Stimulated activated CD4-positive, alpha-beta T cell treated with anti-CD3 and anti-CD28 coated beads, Interleukin-12 subunit alpha, Interleukin-12 subunit beta, amount 100 ng/mL, for 48 hours (primary cell): ENCODE results near the gene SKIDA1.
"Not testable (repeated sequence)": the region's sequence is repeated elsewhere in the genome, so short reads cannot be mapped to it uniquely, and the experiment has no call there.

Source experiments
- DNase-seq, 3 donors: peaks; one replicate each; pipeline ENCODE4 v3.0.0-alpha.2; 2020; ENCODE audit warnings: low read depth in 2 of 3, low spot score in 1 of 3

SKIDA1 gene

DNA sequence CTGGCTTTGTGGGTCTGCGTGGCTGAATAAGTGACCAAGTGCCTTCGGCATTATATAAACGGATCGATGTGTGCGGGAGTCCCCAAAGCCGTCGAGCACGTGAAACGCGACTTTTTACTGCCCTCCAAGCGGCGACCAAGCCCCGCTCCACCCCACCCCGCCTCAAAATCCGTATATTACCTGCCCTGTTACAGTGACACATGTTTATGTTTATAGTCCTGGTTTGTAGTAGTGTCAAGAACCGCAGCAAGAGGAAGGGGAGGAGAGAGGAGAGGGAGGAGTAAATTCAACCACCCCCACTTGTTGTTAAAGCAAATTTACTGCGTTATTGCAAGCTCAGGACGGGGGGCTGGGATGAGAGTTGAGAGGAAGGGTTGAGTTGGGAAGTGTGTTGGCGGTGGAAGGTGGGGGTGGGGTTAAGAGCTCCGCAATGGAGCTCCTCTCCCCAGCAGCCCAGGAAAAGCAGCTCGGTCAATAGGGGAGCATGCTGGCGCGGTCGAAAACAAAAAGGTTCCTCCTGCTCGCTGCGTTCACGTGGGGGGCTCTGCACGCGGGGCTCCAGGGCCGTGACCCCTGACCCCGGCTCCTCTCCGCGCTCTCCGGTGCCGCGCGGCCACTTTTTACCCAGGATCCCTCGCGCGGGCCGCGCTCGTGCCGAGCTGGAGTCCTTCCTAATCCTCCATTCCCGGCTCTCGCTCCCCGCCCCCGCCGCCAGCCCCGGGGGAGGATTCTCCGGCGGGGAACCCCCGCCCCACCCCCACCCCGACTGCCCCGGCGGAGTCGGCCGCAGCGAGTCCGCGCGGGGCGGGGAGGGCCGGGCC lies at the start of gene SKIDA1:
TSS of gene SKIDA1 (minus strand) at position 316 of the 821 bp plus-strand sequence. CDS start 7,860 bp downstream, outside the sequence.
- DNase-seq: peak in 1 of 3 donors; percentile 66

DNA sequence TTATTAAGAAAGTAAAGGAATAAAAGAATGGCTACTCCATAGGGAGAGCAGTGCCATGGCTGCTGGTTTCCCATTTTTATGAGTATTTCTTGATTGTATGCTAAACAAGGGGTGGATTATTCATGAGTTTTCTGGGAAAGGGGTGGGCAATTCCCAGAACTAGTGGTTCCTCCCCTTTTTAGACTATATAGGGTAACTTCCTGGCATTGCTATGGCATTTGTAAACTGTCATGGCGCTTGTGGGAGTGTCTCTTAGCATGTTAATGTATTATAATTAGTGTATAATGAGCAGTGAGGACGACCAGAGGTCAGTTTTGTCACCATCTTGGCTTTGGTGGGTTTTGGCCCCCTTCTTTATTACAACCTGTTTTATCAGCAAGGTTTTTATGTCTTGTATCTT lies 49.0 kb upstream of the SKIDA1 start:
- DNase-seq: not testable (repeated sequence)

DNA sequence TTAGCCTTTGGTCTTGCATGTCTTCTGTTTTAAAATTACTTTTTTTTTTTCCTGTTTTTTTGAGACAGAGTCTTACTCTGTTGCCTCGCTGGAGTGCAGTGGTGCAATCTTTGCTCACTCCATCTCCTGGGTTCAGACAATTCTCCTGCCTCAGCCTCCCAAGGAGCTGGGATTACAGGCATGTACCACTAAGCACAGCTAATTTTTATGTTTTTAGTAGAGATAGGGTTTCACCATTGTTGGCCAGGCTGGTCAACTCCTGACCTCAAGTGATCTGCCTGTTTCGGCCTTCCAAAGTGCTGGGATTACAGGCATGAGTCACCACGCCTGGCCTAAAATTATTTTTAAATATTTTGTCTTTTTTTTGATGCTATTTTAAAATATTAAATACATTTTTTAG lies 47.1 kb upstream of the SKIDA1 start:
- no peak for DNase-seq

DNA sequence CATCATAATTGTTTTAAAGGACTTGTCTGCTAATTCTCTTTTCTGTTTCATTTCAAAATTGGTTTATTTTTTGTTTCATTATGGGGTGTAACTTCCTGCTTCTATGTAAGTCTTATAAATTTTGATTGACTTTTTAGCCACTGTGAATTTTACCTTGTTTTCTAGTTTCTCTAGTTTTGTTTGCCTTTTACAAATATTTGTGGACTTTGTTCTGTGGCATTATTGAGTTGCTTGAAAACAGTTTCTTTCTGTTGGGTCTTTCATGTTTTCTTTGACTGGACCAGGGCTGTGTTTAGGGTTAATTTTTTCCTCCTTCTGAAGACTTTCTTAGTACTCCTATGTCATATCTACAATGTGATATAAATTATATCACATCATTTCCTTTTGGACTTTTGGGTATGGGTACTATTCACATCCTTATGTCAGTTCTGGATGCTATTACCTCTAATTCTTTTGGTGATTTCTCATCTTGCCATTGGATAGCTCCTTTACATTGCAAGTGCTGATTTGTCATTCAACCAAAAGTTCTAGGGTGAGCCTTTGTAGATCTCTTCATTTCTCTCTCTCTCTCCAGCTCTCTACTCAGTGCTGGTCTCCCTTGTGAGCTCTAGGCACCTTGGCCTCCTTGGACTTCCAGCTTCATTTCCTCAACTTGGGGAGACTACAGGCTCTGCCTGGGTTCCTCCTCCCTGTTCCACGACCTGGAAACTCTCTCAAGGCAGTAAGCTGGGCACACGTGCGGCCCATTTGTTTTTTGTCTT lies 45.5 kb upstream of the SKIDA1 start:
- no peak for DNase-seq

DNA sequence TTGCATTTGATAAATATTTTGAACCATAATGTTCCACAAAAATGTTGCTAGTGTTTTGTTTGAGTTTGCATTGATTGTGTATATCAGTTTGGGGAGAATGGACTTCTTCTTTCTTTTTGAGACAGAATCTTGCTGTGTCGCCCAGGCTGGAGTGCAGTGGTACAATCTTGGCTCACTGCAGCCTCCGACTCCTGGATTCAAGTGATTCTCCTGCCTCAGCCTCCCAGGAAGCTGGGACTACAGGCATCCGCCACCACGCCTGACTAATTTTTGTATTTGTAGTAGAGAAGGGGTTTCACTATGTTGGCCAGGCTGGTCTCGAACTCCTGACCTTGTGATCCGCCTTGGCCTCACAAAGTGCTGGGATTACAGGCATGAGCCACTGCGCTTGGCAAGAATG lies 33.5 kb upstream of the SKIDA1 start:
- DNase-seq: not testable (repeated sequence)

DNA sequence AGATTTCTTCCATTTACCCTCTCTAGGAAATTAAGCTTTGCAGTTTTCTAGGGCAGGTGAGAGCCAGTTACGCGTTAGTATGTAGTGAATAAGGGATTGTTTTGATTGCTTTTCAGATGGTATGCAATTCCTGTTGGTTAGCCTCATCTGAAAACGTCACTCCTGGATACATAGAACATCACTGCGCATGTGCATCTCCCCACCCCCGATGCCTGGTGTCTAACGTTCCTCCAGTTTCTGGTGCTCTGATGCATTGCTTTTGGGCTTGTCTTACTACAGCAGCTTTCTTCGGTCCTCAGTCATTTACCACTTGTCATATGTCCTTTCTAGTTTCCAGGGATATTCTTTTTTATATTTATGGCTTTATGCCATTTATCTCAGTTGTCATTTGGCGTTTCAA lies 31.0 kb upstream of the SKIDA1 start:
- DNase-seq: no peak

DNA sequence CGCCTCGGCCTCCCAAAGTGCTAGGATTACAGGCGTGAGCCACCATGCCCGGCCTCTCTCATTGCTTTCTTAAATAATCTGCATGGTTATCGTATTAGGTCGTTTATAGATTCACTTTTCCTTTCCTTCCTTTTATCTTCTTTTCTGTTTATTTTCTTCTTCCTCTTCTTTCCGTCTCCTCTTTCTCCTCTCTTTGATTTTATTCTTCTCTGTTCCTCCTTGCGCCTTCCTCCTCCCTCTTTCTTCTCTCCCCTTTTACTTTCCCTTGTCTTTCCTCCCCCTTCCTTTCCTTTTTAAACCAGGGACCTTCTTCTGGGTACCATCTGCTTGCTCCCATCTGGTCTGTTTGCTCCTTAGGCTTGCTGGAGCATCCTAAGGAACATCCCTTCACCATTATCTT lies 27.2 kb upstream of the SKIDA1 start:
- no peak for DNase-seq

DNA sequence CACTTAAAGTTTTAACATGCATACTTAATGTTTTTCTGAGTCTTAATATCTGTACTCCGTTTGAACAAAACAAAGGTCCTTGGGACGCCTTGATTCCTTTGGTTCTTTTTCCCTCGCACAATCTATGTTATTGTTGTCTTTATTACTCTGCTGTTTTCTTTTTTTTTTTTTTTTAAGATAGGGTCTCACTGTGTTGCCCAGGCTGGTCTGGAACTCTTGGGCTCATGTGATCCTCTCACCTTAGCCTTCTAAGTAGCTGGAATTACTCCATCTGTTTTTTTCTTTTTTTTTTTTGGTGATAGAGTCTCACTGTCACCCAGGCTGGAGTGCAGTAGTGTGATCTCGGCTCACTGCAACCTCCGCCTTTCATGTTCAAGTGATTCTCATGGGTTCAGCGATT lies 21.8 kb upstream of the SKIDA1 start:
- no peak for DNase-seq

DNA sequence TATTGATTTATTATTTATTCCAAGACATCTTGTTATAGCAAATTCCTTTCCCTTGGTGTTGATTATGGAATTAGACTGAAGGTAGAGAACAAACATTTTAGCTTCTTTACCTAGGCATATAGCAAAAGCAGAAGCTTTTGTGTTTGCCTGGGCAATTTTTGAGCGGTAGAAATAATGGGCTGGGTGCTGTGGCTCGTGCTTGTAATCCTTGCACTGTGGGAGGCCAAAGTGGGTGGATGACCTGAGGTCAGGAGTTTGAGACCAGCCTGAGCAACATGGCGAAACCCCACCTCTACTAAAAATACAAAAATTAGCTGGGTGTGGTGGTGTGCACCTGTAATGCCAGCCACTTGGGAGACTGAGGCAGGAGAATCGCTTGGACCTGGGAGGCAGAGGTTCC lies 15.2 kb upstream of the SKIDA1 start:
- not testable (repeated sequence) for DNase-seq

DNA sequence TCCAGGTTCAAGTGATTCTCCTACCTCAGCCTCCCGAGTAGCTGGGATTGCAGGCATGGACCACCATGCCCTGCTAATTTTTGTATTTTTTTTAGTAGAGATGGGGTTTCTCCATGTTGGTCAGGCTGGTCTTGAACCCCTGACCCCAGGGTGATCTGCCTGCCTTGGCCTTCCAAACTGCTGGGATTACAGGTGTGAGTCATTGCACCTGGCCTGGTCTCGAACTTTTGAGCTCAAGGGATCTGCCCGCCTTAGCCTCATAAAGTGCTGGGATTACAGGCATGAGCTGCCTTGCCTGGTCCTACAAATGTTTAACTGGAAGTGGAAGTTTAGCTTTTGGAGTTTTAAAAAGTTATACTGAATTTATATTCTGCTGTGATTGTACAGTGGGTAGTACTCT lies 11.4 kb upstream of the SKIDA1 start:
- DNase-seq: no peak

DNA sequence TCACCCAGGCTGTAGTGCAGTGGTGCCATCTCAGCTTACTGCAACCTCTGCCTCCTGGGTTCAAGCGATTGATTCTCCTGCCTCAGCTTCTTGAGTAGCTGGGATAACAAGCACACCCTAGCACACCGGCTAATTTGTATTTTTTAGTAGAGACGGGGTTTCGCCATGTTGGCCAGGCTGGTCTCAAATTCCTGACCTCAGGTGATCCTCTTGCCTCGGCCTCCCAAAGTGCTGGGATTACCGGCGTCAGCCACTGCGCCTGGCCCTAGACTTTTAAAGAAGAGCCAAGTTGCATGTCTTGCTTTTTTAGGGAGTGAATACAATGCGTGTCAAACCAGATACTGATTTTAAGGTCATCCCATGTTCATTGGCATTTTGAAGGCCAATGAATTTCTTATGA lies 10.5 kb upstream of the SKIDA1 start:
- not testable (repeated sequence) for DNase-seq

DNA sequence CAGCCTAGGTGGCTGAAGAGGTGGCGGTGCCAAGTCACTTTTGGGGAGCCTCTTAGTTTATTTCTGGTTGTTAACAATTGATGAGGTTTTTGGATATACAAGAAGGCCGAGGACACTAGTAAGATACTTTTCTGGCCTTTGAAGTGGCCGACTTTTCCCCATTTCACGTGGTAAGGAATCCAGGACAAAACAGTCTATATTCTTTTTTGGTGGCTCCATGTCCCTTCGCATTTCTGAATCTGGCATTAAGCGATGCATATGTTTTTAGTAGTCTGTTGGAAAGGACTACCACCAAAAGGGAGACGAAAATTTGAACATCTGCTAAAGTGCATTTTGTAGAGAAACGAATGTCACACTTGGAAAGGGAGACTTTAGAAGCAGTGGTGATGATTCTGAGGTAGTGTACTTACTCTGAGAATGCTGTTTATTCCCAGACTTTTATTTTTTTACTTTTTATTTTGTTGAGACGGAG lies 10.0 kb upstream of the SKIDA1 start:
- DNase-seq: no peak

DNA sequence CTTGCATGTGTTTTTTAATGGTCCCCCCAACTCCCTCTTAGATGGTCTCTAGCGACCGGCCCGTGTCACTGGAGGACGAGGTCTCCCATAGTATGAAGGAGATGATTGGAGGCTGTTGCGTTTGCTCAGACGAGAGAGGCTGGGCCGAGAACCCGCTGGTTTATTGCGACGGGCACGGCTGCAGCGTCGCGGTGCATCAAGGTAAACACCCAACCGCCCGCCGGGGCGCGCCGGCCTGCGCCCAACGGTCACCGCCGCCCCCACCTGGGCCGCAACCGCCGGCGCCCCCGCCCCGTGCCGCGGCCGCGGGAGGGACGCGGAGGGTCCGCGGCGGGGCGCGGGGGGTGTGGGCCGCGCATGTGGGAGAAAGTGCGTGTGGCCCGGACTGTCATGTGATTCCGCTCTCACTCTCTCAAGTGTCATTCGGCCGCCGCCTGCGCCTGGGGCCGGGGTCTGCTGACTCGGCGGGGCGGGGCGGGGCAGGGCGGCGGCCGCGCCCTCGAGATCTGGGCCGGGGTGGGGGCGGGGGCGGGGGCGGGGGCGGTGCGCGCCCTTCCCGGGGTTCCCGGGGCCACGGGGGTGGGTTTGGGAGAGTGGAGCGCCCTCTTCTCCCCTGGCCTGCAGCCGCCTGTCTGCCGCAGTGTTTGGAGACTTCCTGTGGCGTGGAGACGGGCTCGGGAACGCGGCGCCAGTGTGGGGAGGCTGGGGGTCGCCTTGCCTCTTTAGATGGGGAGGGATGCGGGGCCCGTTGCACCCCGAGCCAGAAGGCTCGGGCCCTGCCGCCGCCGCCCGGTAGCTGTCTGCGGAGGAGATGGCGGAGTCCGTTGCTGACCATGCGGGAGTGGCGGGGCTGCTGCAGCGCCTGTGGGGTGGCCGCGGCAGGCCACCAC lies 9.4 kb upstream of the SKIDA1 start:
- DNase-seq: no peak

DNA sequence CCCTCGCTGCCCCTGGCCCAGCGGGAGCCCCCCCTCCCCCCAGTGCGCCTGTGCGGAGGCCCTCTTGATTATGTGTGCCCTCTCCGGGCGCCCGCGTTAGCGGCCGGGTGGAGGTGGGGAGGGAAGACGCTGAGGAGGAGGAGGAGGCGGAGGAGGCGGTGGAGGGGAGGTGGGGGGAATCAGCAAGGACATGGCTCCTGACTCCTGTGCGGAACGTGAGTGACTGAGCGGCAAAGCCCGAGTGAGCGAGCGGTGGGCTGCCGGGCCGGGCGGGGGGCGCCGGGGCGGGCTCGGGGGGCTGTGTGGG lies 8.8 kb upstream of the SKIDA1 start:
- DNase-seq: no peak

DNA sequence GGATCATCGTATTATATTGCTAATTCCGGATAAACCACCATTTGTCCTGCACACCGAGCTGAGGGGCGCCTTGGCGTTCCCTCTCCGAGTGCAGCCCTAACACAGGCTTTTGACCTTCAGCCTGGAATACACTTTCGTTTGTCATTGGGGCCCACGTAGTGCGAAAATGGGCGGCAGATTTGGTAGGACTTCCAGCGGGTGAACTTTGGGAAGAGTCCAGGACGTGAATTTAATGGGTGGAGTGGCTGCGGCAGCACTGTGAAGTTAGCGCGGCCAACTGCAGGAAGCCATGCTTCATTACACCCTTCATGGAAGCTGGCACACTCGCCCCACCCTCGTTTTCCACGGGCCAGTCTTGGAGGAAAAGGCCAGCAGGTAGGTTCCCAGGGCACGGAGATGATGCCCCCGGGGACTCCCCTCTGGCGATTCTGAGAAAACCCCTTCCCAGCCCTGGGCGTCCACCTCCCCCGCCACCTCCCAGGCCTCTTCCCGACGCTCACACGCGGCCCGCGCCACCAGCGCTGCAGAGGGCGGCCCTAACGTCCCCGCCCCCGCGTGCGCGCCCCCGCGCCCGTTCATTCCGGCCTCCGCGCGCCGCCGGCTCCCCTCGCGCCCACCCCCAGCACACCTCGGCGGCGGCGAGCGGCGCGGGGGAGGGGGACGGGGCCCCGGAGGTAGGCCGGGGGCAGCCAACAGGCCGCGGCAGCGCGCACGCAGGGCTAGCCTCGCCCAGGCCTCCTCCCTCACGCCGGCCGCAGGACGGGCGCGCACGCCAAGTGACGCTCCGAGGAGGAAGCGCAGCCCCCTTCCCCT lies 8.2 kb upstream of the SKIDA1 start, which contains the start of gene MLLT10:
TSS of gene MLLT10 (plus strand) at position 766 of the 813 bp plus-strand sequence. CDS start 413 bp downstream, outside the sequence.
- DNase-seq: peak; percentile 73 to 86 (median 81)

DNA sequence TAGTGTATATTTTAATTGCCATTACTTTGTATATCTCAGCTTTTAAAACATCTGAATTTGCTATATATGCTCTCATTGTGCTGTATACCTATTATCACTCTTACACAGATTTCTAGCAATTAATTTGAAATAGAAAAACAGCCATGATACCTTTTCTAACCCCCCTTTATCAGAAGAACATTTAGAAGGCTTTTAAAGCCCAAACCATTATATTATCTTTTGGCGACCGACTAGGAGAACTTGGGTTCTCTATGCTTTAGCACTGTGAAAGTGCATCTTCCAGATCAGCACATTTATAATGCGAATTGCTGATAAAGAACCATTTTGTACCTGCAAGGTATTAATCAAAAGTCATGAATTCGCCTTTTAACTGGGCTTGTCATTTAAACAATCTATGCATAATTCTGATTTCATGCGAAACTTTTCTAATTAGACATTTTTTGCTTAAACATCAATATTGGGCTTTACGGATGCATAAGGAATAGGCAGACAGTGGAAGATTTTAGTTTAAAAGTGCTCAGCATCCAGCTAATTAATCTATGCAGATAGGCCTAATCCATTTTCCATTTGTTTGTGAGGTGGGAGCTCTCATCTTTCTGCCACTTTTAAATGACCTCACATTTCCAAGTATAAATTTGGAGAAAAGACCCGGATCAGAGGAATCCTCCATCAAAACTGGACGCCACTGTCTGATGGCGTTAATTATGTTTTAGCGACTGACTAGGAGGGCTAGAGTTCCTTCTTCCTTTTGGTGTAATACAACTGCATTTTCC lies 7.4 kb upstream of the SKIDA1 start:
- DNase-seq: no peak

DNA sequence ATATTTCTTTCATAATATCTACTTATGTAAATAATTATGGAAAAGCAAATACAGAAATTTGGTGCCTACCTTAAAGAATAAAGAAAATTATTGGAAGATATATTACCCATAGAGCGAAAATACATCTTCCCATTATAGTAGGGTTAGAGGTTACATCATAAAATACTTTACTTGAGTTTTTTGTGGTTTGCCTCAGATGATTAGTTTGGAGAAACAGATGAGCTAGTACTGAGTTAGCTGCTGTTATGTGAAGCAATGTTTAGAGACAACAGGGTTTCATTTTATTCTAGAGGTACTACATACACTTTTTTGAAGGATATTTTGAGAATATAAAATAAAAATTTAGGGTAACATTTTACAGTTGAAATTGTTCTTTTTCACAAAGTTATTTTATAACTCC lies 5.7 kb upstream of the SKIDA1 start:
- DNase-seq: no peak

DNA sequence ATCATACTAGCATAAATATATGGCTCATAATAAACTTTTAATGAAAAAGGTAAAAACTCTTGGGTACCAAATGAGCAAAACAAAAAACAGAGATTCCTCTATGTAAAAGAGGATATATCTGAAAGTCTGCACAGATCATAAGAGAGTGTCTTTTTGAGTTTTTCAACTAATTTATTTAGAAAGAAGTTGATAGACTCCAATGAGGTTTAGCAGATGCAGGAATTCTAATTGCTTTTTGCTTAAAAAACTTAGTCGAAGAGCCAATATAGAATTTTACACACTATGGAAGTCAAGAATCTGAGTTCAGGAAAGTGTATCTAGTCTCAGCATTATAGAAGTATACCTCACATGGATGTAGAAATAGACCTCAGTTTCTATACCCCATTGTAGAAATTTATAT lies 5.2 kb upstream of the SKIDA1 start:
- DNase-seq: no peak

DNA sequence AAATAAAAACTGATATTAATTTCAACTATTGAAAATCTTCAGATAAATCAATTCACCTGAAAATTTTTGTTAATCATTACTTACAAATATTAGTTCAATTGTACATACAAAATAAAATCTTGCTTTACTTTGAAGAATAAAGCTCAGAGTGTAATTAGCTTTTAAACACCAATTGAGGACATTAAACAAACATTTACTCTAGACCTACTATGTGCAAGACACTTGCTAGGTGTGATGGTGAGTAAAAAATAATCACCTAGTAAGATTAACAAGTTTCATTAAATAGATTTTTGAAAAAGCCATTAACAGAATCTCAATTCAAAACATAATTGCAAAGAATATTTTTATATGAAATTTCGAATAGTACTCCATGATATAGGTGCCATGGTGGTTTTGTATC lies 4.7 kb upstream of the SKIDA1 start:
- DNase-seq: no peak
